GF-D8 (cell line): ENCODE results near the gene PTDSS2.
"Not testable (repeated sequence)": the region's sequence is repeated elsewhere in the genome, so short reads cannot be mapped to it uniquely, and the experiment has no call there.

ENCODE experiments used
- DNase-seq: peaks from one replicate; lab custom pipeline; 2025; lab: John Stamatoyannopoulos, UW

Gene PTDSS2

GRCh38 chr11:507727-508515 is 57.8 kb downstream of the PTDSS2 start:
- DNase-seq = no peak

- DNase-seq = no peak
Observed at GRCh38 chr11:508956-509355, 58.9 kb downstream of the PTDSS2 start.

- DNase-seq = no peak
Observed at GRCh38 chr11:512761-513595, 62.9 kb downstream of the PTDSS2 start.

- DNase-seq = no peak
Observed at GRCh38 chr11:514606-515005, 64.5 kb downstream of the PTDSS2 start.

- no peak for DNase-seq
Observed at GRCh38 chr11:515131-515530, 65.1 kb downstream of the PTDSS2 start.

GRCh38 chr11:516400-516799 is 66.3 kb downstream of the PTDSS2 start:
- no peak for DNase-seq

- not testable (repeated sequence) for DNase-seq
Observed at GRCh38 chr11:516918-517685, 67.0 kb downstream of the PTDSS2 start.

- DNase-seq = no peak
Observed at GRCh38 chr11:518463-519202, 68.6 kb downstream of the PTDSS2 start.

GRCh38 chr11:520428-521176 is 70.5 kb downstream of the PTDSS2 start:
- DNase-seq = no peak

GRCh38 chr11:521177-521688 is 71.2 kb downstream of the PTDSS2 start:
- no peak for DNase-seq

GRCh38 chr11:526192-526591 is 76.1 kb downstream of the PTDSS2 start:
- no peak for DNase-seq

- DNase-seq = no peak
Observed at GRCh38 chr11:528166-528814, 78.2 kb downstream of the PTDSS2 start.

GRCh38 chr11:528815-529727 is 79.0 kb downstream of the PTDSS2 start:
- DNase-seq = no peak

GRCh38 chr11:529728-530411 is 79.8 kb downstream of the PTDSS2 start:
- DNase-seq = no peak

- DNase-seq = no peak
Observed at GRCh38 chr11:530960-531831, 81.1 kb downstream of the PTDSS2 start.

- no peak for DNase-seq
Observed at GRCh38 chr11:531919-532526, 81.9 kb downstream of the PTDSS2 start.

- no peak for DNase-seq
Observed at GRCh38 chr11:532527-532985, 82.5 kb downstream of the PTDSS2 start.
